GM12873 (cell line): ENCODE results near the gene NT5DC3.

Source experiments
- TF ChIP-seq, protein P1 (sequence below): IDR thresholded peaks from 2 replicates; pipeline ENCODE4 v1.5.1; 2012; ENCODE audit warnings: low read depth, mild to moderate bottlenecking, moderate library complexity, low read length, control low read depth; ENCODE audit not compliant: insufficient read depth; ENCODE audit errors: missing control alignments

The NT5DC3 gene

GRCh38 chr12:103844305-103844704 is 3.3 kb upstream of the NT5DC3 start:
- TF ChIP-seq, protein P1, sequence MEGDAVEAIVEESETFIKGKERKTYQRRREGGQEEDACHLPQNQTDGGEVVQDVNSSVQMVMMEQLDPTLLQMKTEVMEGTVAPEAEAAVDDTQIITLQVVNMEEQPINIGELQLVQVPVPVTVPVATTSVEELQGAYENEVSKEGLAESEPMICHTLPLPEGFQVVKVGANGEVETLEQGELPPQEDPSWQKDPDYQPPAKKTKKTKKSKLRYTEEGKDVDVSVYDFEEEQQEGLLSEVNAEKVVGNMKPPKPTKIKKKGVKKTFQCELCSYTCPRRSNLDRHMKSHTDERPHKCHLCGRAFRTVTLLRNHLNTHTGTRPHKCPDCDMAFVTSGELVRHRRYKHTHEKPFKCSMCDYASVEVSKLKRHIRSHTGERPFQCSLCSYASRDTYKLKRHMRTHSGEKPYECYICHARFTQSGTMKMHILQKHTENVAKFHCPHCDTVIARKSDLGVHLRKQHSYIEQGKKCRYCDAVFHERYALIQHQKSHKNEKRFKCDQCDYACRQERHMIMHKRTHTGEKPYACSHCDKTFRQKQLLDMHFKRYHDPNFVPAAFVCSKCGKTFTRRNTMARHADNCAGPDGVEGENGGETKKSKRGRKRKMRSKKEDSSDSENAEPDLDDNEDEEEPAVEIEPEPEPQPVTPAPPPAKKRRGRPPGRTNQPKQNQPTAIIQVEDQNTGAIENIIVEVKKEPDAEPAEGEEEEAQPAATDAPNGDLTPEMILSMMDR, result no peak

DNA sequence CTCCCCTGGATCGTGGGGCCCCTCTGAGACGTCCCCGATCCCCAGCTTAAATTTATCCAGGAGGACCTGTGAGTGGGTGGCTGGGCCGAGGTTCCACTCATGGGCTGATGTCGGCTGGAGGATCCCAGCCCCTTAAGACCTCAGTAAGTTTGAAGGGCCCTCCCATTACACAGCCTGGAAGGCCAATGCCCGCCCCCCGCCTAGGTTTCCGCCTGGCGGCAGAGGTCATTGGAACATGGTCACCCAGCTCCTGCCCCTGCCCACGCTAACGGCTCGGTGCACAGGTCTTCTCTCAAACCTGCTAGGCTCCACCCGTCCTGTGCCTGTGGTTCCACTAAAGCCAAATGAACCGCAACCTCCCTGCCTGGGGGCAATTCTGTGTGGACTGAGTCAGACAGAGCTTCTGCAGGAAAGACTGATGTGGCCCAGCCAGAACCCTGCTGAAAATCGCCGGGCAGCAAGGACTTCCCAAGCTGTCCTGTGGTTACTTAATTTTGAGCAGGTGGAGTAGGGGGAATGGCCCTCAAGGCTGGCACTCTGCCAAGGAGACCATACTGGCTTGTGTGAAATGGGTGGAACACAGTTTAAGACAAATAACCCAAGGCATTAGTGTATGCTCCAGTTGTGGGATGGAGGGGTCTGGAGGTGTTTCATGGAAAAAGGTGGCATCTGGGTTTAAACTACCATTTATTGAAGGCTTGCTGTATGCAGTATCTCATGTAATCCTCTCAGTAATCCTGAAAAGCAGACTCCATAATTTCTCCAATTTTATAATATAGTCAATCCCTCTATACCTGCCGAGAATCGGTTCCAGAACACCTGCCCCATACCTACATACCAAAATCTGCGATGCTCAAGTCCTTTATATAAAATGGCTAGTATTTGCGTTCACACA is 903 bp upstream of the NT5DC3 start:
- TF ChIP-seq, protein P1, result no peak

- TF ChIP-seq, protein P1, result no peak
Measured at GRCh38 chr12:103840462-103840875, 565 bp downstream of the NT5DC3 start.

GRCh38 chr12:103839609-103840461 is 1.2 kb downstream of the NT5DC3 start:
- TF ChIP-seq, protein P1, result no peak

DNA sequence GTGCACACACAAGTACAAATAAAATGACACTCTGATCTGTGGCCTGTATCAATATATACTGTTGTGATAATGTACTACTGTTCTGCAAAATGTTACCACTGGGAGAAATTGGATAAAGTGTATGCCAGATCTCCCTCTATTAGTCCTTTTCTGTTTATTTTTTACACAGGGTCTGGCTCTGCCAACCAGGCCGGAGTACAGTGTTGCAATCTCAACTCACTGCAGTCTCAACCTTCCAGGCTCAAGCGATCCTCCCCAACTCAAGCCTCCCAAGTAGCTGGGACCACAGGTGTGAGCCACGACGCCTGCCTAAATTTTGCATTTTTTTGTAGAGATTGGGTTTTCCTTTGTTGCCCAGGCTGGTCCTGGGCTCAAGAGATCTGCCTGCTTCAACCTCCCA is 1.9 kb downstream of the NT5DC3 start:
- TF ChIP-seq, protein P1, result no peak

- TF ChIP-seq, protein P1, result no peak
Measured at GRCh38 chr12:103838254-103838914, 2.6 kb downstream of the NT5DC3 start.

- TF ChIP-seq, protein P1, result no peak
Measured at GRCh38 chr12:103836345-103836744, 4.7 kb downstream of the NT5DC3 start.
